RCC 7860 (cell line): ENCODE data around the gene P2RX7.

Source experiments
- DNase-seq: peaks from one replicate; pipeline ENCODE4 v3.0.0-alpha.2; 2015; ENCODE audit warnings: low spot score
- FAIRE-seq: peaks from 2 replicates; lab custom pipeline; 2012; peaks lifted over from hg19 to GRCh38; lab: Jason Lieb, UNC

P2RX7 gene

GRCh38 chr12:121132601-121133481, at the start of gene P2RX7:
TSS of gene P2RX7 (plus strand) at chr12:121132876. CDS start at chr12:121132971, 95 bp downstream.
- FAIRE-seq = no peak
- DNase-seq = peak; percentile 49

GRCh38 chr12:121084229-121084628, 48.4 kb upstream of the P2RX7 start:
- DNase-seq (no peak), FAIRE-seq (no peak)

- FAIRE-seq = no peak
- DNase-seq = no peak
Measured at GRCh38 chr12:121085069-121085468, 47.6 kb upstream of the P2RX7 start.

GRCh38 chr12:121085506-121086353, 46.9 kb upstream of the P2RX7 start:
- FAIRE-seq = no peak
- DNase-seq = no peak

GRCh38 chr12:121086781-121087295, 45.8 kb upstream of the P2RX7 start:
- FAIRE-seq = no peak

GRCh38 chr12:121087467-121088194, 45.0 kb upstream of the P2RX7 start:
- DNase-seq (no peak), FAIRE-seq (no peak)

More at GRCh38 chr12:121086781-121087295, 45.8 kb upstream of the P2RX7 start:
- DNase-seq = no peak

GRCh38 chr12:121088195-121088585, 44.5 kb upstream of the P2RX7 start:
- no peak for DNase-seq
- no peak for FAIRE-seq

- no peak for DNase-seq
- no peak for FAIRE-seq
Measured at GRCh38 chr12:121089031-121089812, 43.5 kb upstream of the P2RX7 start.

GRCh38 chr12:121089813-121090430, 42.8 kb upstream of the P2RX7 start:
- DNase-seq (no peak), FAIRE-seq (no peak)

- no peak for DNase-seq
- FAIRE-seq = no peak
Measured at GRCh38 chr12:121090586-121091514, 41.8 kb upstream of the P2RX7 start.

GRCh38 chr12:121092034-121092433, 40.6 kb upstream of the P2RX7 start:
- DNase-seq = no peak
- FAIRE-seq = no peak

- no peak for FAIRE-seq
- no peak for DNase-seq
Measured at GRCh38 chr12:121093487-121093891, 39.2 kb upstream of the P2RX7 start.

- DNase-seq = peak; percentile 16
- FAIRE-seq = no peak
Measured at GRCh38 chr12:121095544-121096198, 37.0 kb upstream of the P2RX7 start.

GRCh38 chr12:121096199-121096798, 36.4 kb upstream of the P2RX7 start:
- FAIRE-seq = no peak
- no peak for DNase-seq

- FAIRE-seq = no peak
- DNase-seq = no peak
Measured at GRCh38 chr12:121099779-121100178, 32.9 kb upstream of the P2RX7 start.

- FAIRE-seq (no peak), DNase-seq (no peak)
Measured at GRCh38 chr12:121102307-121102706, 30.4 kb upstream of the P2RX7 start.

- DNase-seq (no peak), FAIRE-seq (no peak)
Measured at GRCh38 chr12:121107681-121108080, 25.0 kb upstream of the P2RX7 start.

- FAIRE-seq = no peak
- no peak for DNase-seq
Measured at GRCh38 chr12:121108492-121108891, 24.2 kb upstream of the P2RX7 start.
